ENCODE results near the gene SLC25A18. TPM values are rescaled to one million over a fixed set of nuclear protein-coding genes. Genes with fewer than 3 reads are reported as not detected.
A peak's percentile ranks its signal among the peaks of the same experiment; 100 is the strongest.

Gene SLC25A18
- polyA plus RNA-seq, 2 donors = 0.08 to 0.16 TPM

DNA sequence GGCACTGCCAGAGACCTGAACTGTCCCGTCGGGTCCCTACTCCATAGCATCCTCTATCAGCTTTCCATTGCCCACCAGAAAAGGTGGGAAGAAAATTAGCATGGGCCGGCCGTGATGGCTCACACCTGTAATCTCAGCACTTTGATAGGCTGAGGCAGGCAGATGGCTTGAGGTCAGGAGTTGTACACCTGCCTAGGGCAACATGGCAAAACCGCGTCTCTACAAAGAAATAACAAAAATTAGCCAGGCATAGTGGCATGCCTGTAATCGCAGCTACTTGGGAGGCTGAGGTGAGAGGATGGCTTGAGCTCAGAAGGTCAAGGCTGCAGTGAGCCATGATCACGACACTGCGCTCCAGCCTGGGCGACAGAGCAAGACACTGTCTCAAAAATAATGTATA is 3.5 kb downstream of the SLC25A18 start:
- H3K27ac ChIP-seq (ENCODE audit: low read depth in 2 of 2, low read length in 1 of 2) = no peak overlapping the region
- H3K4me3 ChIP-seq (ENCODE audit: low read depth in 1 of 2, low read length in 2 of 2) = no peak overlapping the region
- no peaks in the 10 kb centered on the region for H3K27me3 ChIP-seq (ENCODE audit: control insufficient read depth in 1 of 2, insufficient read depth in 2 of 2, low read length in 2 of 2)
- H3K9me3 ChIP-seq (ENCODE audit: control insufficient read depth in 2 of 2, insufficient read depth in 1 of 2, low read depth in 1 of 2, low read length in 1 of 2) = no peaks in the 10 kb centered on the region
- 76 to 77% methylated on average over 10 of the region's 10 CpGs for WGBS, 2 donors
- peaks cover 2 to 5% of the 10 kb centered on the region in 2 donors for H3K4me1 ChIP-seq (ENCODE audit: control insufficient read depth in 2 of 2, insufficient read depth in 2 of 2, low read length in 1 of 2)
- H3K36me3 ChIP-seq (ENCODE audit: control insufficient read depth in 2 of 2, insufficient read depth in 2 of 2, low read length in 1 of 2) = no peaks in the 10 kb centered on the region

- H3K4me3 ChIP-seq (ENCODE audit: low read depth in 1 of 2, low read length in 2 of 2) = no peak overlapping the region
- H3K27ac ChIP-seq (ENCODE audit: low read depth in 2 of 2, low read length in 1 of 2) = peak overlapping the region; percentile 28 to 33
- peaks cover 2 to 5% of the 10 kb centered on the region in 2 donors for H3K4me1 ChIP-seq (ENCODE audit: control insufficient read depth in 2 of 2, insufficient read depth in 2 of 2, low read length in 1 of 2)
- H3K27me3 ChIP-seq (ENCODE audit: control insufficient read depth in 1 of 2, insufficient read depth in 2 of 2, low read length in 2 of 2) = no peaks in the 10 kb centered on the region
- no peaks in the 10 kb centered on the region for H3K36me3 ChIP-seq (ENCODE audit: control insufficient read depth in 2 of 2, insufficient read depth in 2 of 2, low read length in 1 of 2)
- WGBS, 2 donors = 43 to 56% methylated on average over 8 of the region's 8 CpGs
- H3K9me3 ChIP-seq (ENCODE audit: control insufficient read depth in 2 of 2, insufficient read depth in 1 of 2, low read depth in 1 of 2, low read length in 1 of 2) = no peaks in the 10 kb centered on the region
Measured at GRCh38 chr22:17569971-17570511, 6.7 kb downstream of the SLC25A18 start.

- Histone ChIP-seq H3K27me3 (ENCODE audit: control insufficient read depth in 1 of 2, insufficient read depth in 2 of 2, low read length in 2 of 2) (no peaks in the 10 kb centered on the region), H3K4me3 (ENCODE audit: low read depth in 1 of 2, low read length in 2 of 2) (peak overlapping the region in 1 of 2 donors; percentile 0), H3K36me3 (ENCODE audit: control insufficient read depth in 2 of 2, insufficient read depth in 2 of 2, low read length in 1 of 2) (no peaks in the 10 kb centered on the region), H3K27ac (ENCODE audit: low read depth in 2 of 2, low read length in 1 of 2) (peak overlapping the region; percentile 62 to 76), H3K4me1 (ENCODE audit: control insufficient read depth in 2 of 2, insufficient read depth in 2 of 2, low read length in 1 of 2) (peaks cover 2 to 5% of the 10 kb centered on the region in 2 donors), H3K9me3 (ENCODE audit: control insufficient read depth in 2 of 2, insufficient read depth in 1 of 2, low read depth in 1 of 2, low read length in 1 of 2) (no peaks in the 10 kb centered on the region)
- 28 to 36% methylated on average over 21 of the region's 21 CpGs for WGBS, 2 donors
Measured at GRCh38 chr22:17570851-17571631, 7.7 kb downstream of the SLC25A18 start.

GRCh38 chr22:17575151-17575550 is 11.9 kb downstream of the SLC25A18 start:
- WGBS, 2 donors = 88 to 92% methylated on average over 5 of the region's 5 CpGs
- Histone ChIP-seq H3K36me3 (ENCODE audit: control insufficient read depth in 2 of 2, insufficient read depth in 2 of 2, low read length in 1 of 2) (no peaks in the 10 kb centered on the region), H3K4me1 (ENCODE audit: control insufficient read depth in 2 of 2, insufficient read depth in 2 of 2, low read length in 1 of 2) (peaks cover 2 to 5% of the 10 kb centered on the region in 2 donors), H3K27ac (ENCODE audit: low read depth in 2 of 2, low read length in 1 of 2) (no peak overlapping the region), H3K4me3 (ENCODE audit: low read depth in 1 of 2, low read length in 2 of 2) (no peak overlapping the region), H3K27me3 (ENCODE audit: control insufficient read depth in 1 of 2, insufficient read depth in 2 of 2, low read length in 2 of 2) (no peaks in the 10 kb centered on the region), H3K9me3 (ENCODE audit: control insufficient read depth in 2 of 2, insufficient read depth in 1 of 2, low read depth in 1 of 2, low read length in 1 of 2) (no peaks in the 10 kb centered on the region)

DNA sequence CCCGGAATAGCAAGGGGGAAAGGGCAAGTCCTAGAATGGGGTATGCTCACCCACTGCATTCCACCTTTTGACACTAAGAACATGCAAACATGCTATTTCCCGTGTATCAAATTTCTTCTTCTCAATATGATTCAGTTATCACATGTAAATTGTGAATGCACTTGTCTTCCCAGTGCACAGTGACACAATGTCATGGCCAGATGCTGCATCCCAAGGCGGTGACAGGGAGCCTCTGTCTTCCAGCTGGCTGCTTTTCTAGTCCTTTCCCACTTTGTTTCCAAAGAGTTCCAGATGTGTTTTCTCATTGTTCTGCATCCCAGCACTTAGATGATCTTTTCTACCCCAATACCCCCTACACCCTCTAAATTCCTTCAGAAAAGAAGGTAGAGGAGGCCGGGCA is 12.4 kb downstream of the SLC25A18 start:
- Histone ChIP-seq H3K4me3 (ENCODE audit: low read depth in 1 of 2, low read length in 2 of 2) (no peak overlapping the region), H3K27me3 (ENCODE audit: control insufficient read depth in 1 of 2, insufficient read depth in 2 of 2, low read length in 2 of 2) (no peaks in the 10 kb centered on the region), H3K9me3 (ENCODE audit: control insufficient read depth in 2 of 2, insufficient read depth in 1 of 2, low read depth in 1 of 2, low read length in 1 of 2) (no peaks in the 10 kb centered on the region), H3K4me1 (ENCODE audit: control insufficient read depth in 2 of 2, insufficient read depth in 2 of 2, low read length in 1 of 2) (peaks cover 2 to 3% of the 10 kb centered on the region in 2 donors), H3K36me3 (ENCODE audit: control insufficient read depth in 2 of 2, insufficient read depth in 2 of 2, low read length in 1 of 2) (no peaks in the 10 kb centered on the region), H3K27ac (ENCODE audit: low read depth in 2 of 2, low read length in 1 of 2) (no peak overlapping the region)
- WGBS, 2 donors = 90 to 92% methylated on average over 4 of the region's 4 CpGs

- Histone ChIP-seq H3K9me3 (ENCODE audit: control insufficient read depth in 2 of 2, insufficient read depth in 1 of 2, low read depth in 1 of 2, low read length in 1 of 2) (no peaks in the 10 kb centered on the region), H3K4me1 (ENCODE audit: control insufficient read depth in 2 of 2, insufficient read depth in 2 of 2, low read length in 1 of 2) (peaks cover 0 to under 1% of the 10 kb centered on the region in 2 donors), H3K27me3 (ENCODE audit: control insufficient read depth in 1 of 2, insufficient read depth in 2 of 2, low read length in 2 of 2) (no peaks in the 10 kb centered on the region), H3K36me3 (ENCODE audit: control insufficient read depth in 2 of 2, insufficient read depth in 2 of 2, low read length in 1 of 2) (no peaks in the 10 kb centered on the region), H3K27ac (ENCODE audit: low read depth in 2 of 2, low read length in 1 of 2) (peak overlapping the region in 1 of 2 donors; percentile 15), H3K4me3 (ENCODE audit: low read depth in 1 of 2, low read length in 2 of 2) (no peak overlapping the region)
- 43 to 54% methylated on average over 6 of the region's 6 CpGs for WGBS, 2 donors
Measured at GRCh38 chr22:17576470-17576869, 13.2 kb downstream of the SLC25A18 start.

DNA sequence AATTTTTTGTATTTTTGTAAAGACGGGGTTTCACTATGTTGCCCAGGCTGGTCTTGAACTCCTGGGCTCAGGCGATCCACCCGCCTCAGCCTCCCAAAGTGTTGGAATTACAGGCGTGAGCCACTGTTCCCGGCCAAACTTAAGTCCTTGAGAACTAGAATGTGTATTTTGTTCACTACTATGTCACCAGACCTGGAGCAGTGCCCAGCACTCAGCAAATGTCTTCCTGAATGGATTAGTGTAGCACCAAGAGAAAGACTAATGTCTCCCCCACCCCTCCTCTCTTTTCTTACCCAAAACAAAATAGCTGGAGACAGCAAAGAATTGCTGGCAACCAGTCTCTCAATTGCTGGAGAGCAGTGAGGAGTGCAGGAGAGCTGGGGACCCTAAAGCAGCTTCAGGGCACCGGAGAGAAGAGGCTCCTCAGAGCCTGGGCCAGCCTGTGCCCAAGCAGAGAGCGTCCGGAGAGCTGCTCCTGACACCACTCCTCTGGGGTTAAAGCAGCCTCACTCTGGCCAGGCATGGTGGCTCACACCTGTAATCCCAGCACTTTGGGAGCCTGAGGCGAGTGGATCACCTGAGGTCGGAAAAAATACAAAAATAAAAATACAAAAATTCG is 14.9 kb downstream of the SLC25A18 start:
- 64 to 70% methylated on average over 11 of the region's 11 CpGs for WGBS, 2 donors
- H3K36me3 ChIP-seq (ENCODE audit: control insufficient read depth in 2 of 2, insufficient read depth in 2 of 2, low read length in 1 of 2) = no peaks in the 10 kb centered on the region
- H3K27me3 ChIP-seq (ENCODE audit: control insufficient read depth in 1 of 2, insufficient read depth in 2 of 2, low read length in 2 of 2) = no peaks in the 10 kb centered on the region
- no peak overlapping the region for H3K27ac ChIP-seq (ENCODE audit: low read depth in 2 of 2, low read length in 1 of 2)
- H3K4me3 ChIP-seq (ENCODE audit: low read depth in 1 of 2, low read length in 2 of 2) = no peak overlapping the region
- no peaks in the 10 kb centered on the region for H3K4me1 ChIP-seq (ENCODE audit: control insufficient read depth in 2 of 2, insufficient read depth in 2 of 2, low read length in 1 of 2)
- H3K9me3 ChIP-seq (ENCODE audit: control insufficient read depth in 2 of 2, insufficient read depth in 1 of 2, low read depth in 1 of 2, low read length in 1 of 2) = no peaks in the 10 kb centered on the region

- H3K36me3 ChIP-seq (ENCODE audit: control insufficient read depth in 2 of 2, insufficient read depth in 2 of 2, low read length in 1 of 2) = no peaks in the 10 kb centered on the region
- H3K27ac ChIP-seq (ENCODE audit: low read depth in 2 of 2, low read length in 1 of 2) = no peak overlapping the region
- no peaks in the 10 kb centered on the region for H3K9me3 ChIP-seq (ENCODE audit: control insufficient read depth in 2 of 2, insufficient read depth in 1 of 2, low read depth in 1 of 2, low read length in 1 of 2)
- no peak overlapping the region for H3K4me3 ChIP-seq (ENCODE audit: low read depth in 1 of 2, low read length in 2 of 2)
- H3K4me1 ChIP-seq (ENCODE audit: control insufficient read depth in 2 of 2, insufficient read depth in 2 of 2, low read length in 1 of 2) = no peaks in the 10 kb centered on the region
- WGBS, 2 donors = 81 to 94% methylated on average over 14 of the region's 14 CpGs
- H3K27me3 ChIP-seq (ENCODE audit: control insufficient read depth in 1 of 2, insufficient read depth in 2 of 2, low read length in 2 of 2) = no peaks in the 10 kb centered on the region
Measured at GRCh38 chr22:17579535-17579981, 16.3 kb downstream of the SLC25A18 start.

GRCh38 chr22:17580441-17581031 is 17.2 kb downstream of the SLC25A18 start:
- no peak overlapping the region for H3K27ac ChIP-seq (ENCODE audit: low read depth in 2 of 2, low read length in 1 of 2)
- WGBS, 2 donors = 65 to 71% methylated on average over 15 of the region's 15 CpGs
- H3K4me3 ChIP-seq (ENCODE audit: low read depth in 1 of 2, low read length in 2 of 2) = no peak overlapping the region
- no peaks in the 10 kb centered on the region for H3K4me1 ChIP-seq (ENCODE audit: control insufficient read depth in 2 of 2, insufficient read depth in 2 of 2, low read length in 1 of 2)
- H3K27me3 ChIP-seq (ENCODE audit: control insufficient read depth in 1 of 2, insufficient read depth in 2 of 2, low read length in 2 of 2) = no peaks in the 10 kb centered on the region
- H3K36me3 ChIP-seq (ENCODE audit: control insufficient read depth in 2 of 2, insufficient read depth in 2 of 2, low read length in 1 of 2) = no peaks in the 10 kb centered on the region
- H3K9me3 ChIP-seq (ENCODE audit: control insufficient read depth in 2 of 2, insufficient read depth in 1 of 2, low read depth in 1 of 2, low read length in 1 of 2) = no peaks in the 10 kb centered on the region

Measured in esophagus (tissue), 2 donors.